HFFc6 (cell line): ENCODE measurements around the gene MMD. TPM values are rescaled to one million over a fixed set of nuclear protein-coding genes. Genes with fewer than 3 reads are reported as not detected.

Experiments
- DNase-seq: peaks from one replicate; pipeline ENCODE4 v3.0.0-alpha.2; 2018
- H3K27ac Mint-ChIP-seq: 2 replicates; pipeline ENCODE4 v1.8.0; 2020; ENCODE audit warnings: mild to moderate bottlenecking, mixed read lengths
- H3K27me3 Mint-ChIP-seq: 2 replicates; pipeline ENCODE4 v1.8.0; 2021; ENCODE audit warnings: mild to moderate bottlenecking, moderate library complexity, mixed read lengths; ENCODE audit not compliant: insufficient read depth
- H3K36me3 Mint-ChIP-seq: 2 replicates; pipeline ENCODE4 v1.8.0; 2021; ENCODE audit warnings: low read depth, mixed read lengths
- H3K4me1 Mint-ChIP-seq: 2 replicates; pipeline ENCODE4 v1.8.0; 2020; ENCODE audit warnings: low read depth, mixed read lengths
- H3K4me3 Mint-ChIP-seq: 2 replicates; pipeline ENCODE4 v1.8.0; 2020; ENCODE audit warnings: mild to moderate bottlenecking, moderate library complexity, mixed read lengths
- H3K9me3 Mint-ChIP-seq: 2 replicates; pipeline ENCODE4 v1.8.0; 2020; ENCODE audit warnings: mild to moderate bottlenecking, mixed read lengths
- total RNA-seq, 6 experiments: library from RNA; stranded (reverse); fragmentation: NEBNext Ultra II Directional; extraction: Animal tissue kit (Norgen Biotek cat#: 25700); gene quantifications; 2 replicates in 1 of 6; 3 replicates in 5 of 6; pipeline ENCODE4 v1.2.3, GENCODE V29; 2021
- TF ChIP-seq, protein P1 (sequence below): fragments of 200-600 bp; sonication (generic); IDR thresholded peaks from 2 replicates; pipeline ENCODE4 v1.5.0; 2021; ENCODE audit warnings: antibody characterized with exemption, mild to moderate bottlenecking

MMD gene
- total RNA-seq, 6 experiments from 2014 or later = 2.1 to 4.0 (median 3.6) TPM

DNA sequence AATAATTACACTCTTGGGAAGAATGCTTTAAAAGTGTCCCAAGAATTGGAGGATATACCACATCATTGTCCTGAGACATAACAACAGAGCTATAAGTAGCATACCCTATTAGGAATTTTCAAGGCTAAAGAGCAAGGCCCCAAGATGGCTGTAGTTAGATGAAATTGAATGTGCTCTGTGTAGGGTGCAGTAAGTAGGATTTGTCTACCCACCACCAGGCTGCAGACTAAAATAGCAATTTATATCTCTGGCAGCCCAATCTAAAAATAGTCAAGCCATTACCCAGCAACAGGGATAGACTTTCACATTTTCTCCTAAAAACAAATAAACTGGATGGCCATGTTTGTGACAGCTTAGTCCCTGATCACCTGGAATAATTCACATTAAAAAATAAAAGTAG, 5.6 kb downstream of the MMD start:
- H3K9me3 Mint-ChIP-seq = no peaks in the 10 kb centered on the region
- H3K27ac Mint-ChIP-seq = no peak overlapping the region
- H3K4me1 Mint-ChIP-seq = 0 out of 2 replicates have a peak, but pooled peaks cover 5% of the 10 kb centered on the region
- DNase-seq = no peak
- H3K36me3 Mint-ChIP-seq = no peaks in the 10 kb centered on the region
- peaks cover 7% of the 10 kb centered on the region; the same call in 1 of the 2 replicates for H3K27me3 Mint-ChIP-seq
- TF ChIP-seq, protein P1, sequence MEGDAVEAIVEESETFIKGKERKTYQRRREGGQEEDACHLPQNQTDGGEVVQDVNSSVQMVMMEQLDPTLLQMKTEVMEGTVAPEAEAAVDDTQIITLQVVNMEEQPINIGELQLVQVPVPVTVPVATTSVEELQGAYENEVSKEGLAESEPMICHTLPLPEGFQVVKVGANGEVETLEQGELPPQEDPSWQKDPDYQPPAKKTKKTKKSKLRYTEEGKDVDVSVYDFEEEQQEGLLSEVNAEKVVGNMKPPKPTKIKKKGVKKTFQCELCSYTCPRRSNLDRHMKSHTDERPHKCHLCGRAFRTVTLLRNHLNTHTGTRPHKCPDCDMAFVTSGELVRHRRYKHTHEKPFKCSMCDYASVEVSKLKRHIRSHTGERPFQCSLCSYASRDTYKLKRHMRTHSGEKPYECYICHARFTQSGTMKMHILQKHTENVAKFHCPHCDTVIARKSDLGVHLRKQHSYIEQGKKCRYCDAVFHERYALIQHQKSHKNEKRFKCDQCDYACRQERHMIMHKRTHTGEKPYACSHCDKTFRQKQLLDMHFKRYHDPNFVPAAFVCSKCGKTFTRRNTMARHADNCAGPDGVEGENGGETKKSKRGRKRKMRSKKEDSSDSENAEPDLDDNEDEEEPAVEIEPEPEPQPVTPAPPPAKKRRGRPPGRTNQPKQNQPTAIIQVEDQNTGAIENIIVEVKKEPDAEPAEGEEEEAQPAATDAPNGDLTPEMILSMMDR = no peak
- H3K4me3 Mint-ChIP-seq = no peak overlapping the region

DNA sequence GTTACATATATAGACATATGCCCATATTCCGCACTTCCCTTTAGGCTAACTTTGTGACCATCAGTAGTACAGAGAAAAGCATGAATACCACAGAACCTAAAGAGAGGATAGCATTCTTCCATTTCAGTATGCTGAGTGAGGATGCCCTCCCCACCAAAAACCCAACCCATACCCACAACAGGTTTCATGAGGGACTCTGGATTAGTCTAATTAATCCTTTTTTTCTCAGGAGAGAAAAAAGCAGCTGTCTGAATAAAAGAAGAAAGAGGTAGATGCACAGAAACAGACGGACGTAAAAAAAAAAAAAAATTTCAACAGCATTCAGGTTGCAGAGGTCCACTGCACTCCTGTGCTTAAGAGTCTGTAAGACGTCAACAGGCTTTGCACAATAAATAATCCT, 6.7 kb downstream of the MMD start:
- H3K27me3 Mint-ChIP-seq = peaks cover 7% of the 10 kb centered on the region; the same call in 1 of the 2 replicates
- no peaks in the 10 kb centered on the region for H3K36me3 Mint-ChIP-seq
- H3K9me3 Mint-ChIP-seq = no peaks in the 10 kb centered on the region
- DNase-seq = no peak
- no peak overlapping the region for H3K27ac Mint-ChIP-seq
- H3K4me3 Mint-ChIP-seq = no peak overlapping the region
- TF ChIP-seq, protein P1 = no peak
- H3K4me1 Mint-ChIP-seq = no peaks in the 10 kb centered on the region

DNA sequence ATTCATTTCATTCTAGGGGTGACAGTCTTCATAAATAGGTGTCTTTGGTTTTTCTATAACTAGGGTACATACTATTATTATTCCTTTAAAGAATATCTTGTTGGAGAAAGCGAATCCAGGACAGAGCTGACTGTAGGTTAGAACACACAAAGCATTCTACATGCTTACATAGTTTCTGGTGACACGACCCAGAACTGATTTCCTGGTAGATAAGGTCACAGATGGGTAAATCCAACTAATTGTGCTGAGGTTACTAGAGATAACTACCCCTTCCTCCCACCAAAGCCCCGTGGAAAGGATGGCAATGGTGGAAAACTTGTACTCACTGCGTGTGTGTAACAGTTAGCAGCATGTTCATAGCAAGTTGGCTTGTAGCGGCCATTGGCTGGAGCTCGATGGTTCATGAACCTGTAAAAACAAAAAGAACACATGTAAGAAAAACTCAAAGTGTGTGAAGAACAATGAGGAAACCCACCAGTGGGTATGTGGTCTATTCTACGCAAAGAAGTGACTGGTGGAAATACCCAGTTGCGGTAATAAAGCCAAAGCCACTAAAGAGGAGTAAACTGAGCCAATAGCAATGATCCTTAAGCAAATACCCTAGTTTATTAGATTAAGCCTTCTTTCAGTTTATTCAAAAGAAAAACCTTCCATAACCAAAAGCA, 7.7 kb downstream of the MMD start:
- no peaks in the 10 kb centered on the region for H3K4me1 Mint-ChIP-seq

DNA sequence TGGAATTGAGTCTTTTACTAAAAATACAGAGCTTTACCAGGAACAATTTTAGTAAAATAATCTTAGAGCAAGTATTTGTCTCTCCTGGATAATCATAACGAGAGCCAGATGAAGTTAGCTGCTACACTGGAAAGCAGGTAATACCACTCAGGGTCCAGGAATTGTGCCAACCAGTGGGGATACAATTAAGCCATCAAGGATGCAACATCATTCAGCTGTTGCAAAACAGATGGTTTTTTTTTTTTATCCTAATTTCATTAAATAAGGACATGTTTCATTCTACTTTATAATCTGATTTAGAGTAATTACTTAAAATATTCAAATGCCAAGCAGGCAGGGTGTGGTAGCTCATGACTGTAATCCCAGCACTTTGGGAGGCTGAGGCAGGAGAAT, 10.2 kb downstream of the MMD start:
- H3K4me3 Mint-ChIP-seq = no peak overlapping the region
- TF ChIP-seq, protein P1 = no peak
- no peak for DNase-seq
- no peaks in the 10 kb centered on the region for H3K4me1 Mint-ChIP-seq
- no peak overlapping the region for H3K27ac Mint-ChIP-seq
- no peaks in the 10 kb centered on the region for H3K27me3 Mint-ChIP-seq
- no peaks in the 10 kb centered on the region for H3K36me3 Mint-ChIP-seq
- no peaks in the 10 kb centered on the region for H3K9me3 Mint-ChIP-seq

More for the DNA sequence above, 7.7 kb downstream of the MMD start:
- no peak overlapping the region for H3K4me3 Mint-ChIP-seq
- no peaks in the 10 kb centered on the region for H3K9me3 Mint-ChIP-seq
- 0 out of 2 replicates have a peak, but pooled peaks cover 2% of the 10 kb centered on the region for H3K27me3 Mint-ChIP-seq
- H3K36me3 Mint-ChIP-seq = no peaks in the 10 kb centered on the region
- TF ChIP-seq, protein P1 = no peak
- H3K27ac Mint-ChIP-seq = no peak overlapping the region
- DNase-seq = no peak

DNA sequence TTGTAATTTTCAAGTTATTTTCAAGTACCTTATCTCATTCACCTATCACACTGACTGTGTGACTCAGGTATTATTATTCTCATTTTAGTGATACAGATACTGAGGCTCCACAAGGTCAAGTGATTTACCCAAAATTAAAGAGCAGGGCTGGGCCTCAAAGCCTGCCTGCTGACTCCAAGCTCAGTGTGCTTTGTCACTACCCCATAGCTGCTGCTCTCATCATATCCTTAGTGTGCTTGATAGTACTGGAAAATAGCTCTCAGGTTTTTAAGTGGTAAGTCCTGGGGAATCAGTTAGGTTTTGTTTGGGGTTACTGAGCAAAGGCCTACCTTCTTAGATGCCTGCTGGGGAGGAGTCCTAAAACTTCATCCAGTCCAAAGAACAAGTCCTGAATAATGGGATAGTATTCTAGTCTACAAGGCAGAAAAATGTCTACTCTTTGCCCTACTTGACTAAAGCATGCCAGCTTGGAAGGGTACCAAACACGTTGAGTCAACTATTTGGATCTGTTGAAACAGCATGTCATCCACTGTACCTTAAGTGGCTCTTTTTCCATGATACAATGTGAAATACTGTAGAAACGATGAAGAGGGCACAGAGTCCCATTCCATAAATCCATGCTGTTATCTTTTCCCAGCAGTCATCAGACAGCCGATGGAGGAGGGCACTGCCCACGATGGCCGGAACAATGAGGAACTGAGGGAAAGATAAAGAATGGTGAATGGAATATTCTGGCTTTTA, 10.7 kb downstream of the MMD start:
- Mint-ChIP-seq H3K4me1 (no peaks in the 10 kb centered on the region), H3K9me3 (no peaks in the 10 kb centered on the region), H3K36me3 (no peaks in the 10 kb centered on the region), H3K27ac (no peak overlapping the region), H3K27me3 (no peaks in the 10 kb centered on the region), H3K4me3 (no peak overlapping the region)
- TF ChIP-seq, protein P1 = no peak
- no peak for DNase-seq
